Measurements from ENCODE around the gene TSPAN2. TPM values are rescaled to one million over a fixed set of nuclear protein-coding genes. Genes with fewer than 3 reads are reported as not detected.

Gene TSPAN2
- total and polyA plus RNA-seq, 2 donors (not counting 3 experiments of a cell fraction or from before 2014, with no cell fraction given) = 1.5 to 5.0 TPM

DNA sequence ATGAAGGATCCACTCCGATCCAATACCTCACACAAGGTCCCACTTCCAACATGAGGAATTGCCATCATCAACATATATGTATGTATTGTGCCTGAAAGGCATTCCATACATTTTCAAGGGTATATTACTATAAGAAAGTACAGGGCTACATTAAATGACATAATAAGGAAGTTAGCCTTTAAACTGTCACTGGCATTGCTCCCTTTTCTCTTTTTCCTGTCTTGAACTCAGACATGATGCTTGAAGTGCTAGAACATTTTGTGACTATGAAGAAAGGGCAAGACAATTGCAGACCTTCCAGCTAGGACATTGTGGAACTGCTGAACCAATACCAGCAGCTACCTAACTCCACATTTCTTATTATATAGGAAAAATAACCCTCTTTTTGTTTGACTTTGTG, 2.9 kb upstream of the TSPAN2 start:
- CTCF ChIA-PET = no interaction called here

More for the DNA sequence above, 2.9 kb upstream of the TSPAN2 start:
- intact Hi-C loops (cut with micrococcal nuclease) (no loop called here), dilution Hi-C loops (cut with MboI; ENCODE audit: extremely low pct_ligation_motif_present, low sequenced_read_pairs) (no loop called here)
- Histone ChIP-seq H3K36me3 (ENCODE audit: control insufficient read depth in 2 of 2, extremely low read depth in 1 of 2, insufficient read depth in 2 of 2, low read length in 2 of 2) (no peaks in the 10 kb centered on the region), H3K4me3 (replicated peaks in 1 of 3; ENCODE audit: insufficient read depth in 1 of 3, low read depth in 1 of 3, low read length in 3 of 3) (no peak overlapping the region), H3K27me3 (ENCODE audit: control insufficient read depth in 2 of 2, insufficient read depth in 2 of 2, low read length in 2 of 2) (peaks cover 7 to 19% of the 10 kb centered on the region in 2 experiments), H3K9me1 (replicated peaks; ENCODE audit: control insufficient read depth, extremely low read depth, insufficient read depth, low read length) (no peaks in the 10 kb centered on the region), H3K9me3 (replicated peaks; ENCODE audit: control insufficient read depth, insufficient read depth, low read length) (no peaks in the 10 kb centered on the region), H3K9ac (replicated peaks; ENCODE audit: extremely low read depth, insufficient read depth, low read length) (no peak overlapping the region), H4K20me1 (replicated peaks; ENCODE audit: control insufficient read depth, extremely low read depth, insufficient read depth, low read length) (no peaks in the 10 kb centered on the region), H3K4me2 (ENCODE audit: insufficient read depth, low read length) (no peak overlapping the region), H2AFZ (ENCODE audit: low read depth, low read length) (no peak overlapping the region), H3K79me2 (ENCODE audit: control insufficient read depth, insufficient read depth, low read length) (no peaks in the 10 kb centered on the region), H3K4me1 (ENCODE audit: control insufficient read depth, extremely low read depth, insufficient read depth, low read length) (peaks cover 4% of the 10 kb centered on the region), H3K27ac (ENCODE audit: insufficient read depth, low read depth, low read length) (no peak overlapping the region)
- FAIRE-seq (no peak), DNase-seq (ENCODE audit: low read depth, low spot score) (no peak)
- POLR2A ChIA-PET = no interaction called here
- TF ChIP-seq MAX (IDR thresholded peaks at IDR 0.05; ENCODE audit: insufficient read depth, insufficient read length) = no peak
- TF ChIP-seq POLR2A (IDR thresholded peaks at IDR 0.05; ENCODE audit: low read depth, low read length) = no peak
- TF ChIP-seq, protein P1, sequence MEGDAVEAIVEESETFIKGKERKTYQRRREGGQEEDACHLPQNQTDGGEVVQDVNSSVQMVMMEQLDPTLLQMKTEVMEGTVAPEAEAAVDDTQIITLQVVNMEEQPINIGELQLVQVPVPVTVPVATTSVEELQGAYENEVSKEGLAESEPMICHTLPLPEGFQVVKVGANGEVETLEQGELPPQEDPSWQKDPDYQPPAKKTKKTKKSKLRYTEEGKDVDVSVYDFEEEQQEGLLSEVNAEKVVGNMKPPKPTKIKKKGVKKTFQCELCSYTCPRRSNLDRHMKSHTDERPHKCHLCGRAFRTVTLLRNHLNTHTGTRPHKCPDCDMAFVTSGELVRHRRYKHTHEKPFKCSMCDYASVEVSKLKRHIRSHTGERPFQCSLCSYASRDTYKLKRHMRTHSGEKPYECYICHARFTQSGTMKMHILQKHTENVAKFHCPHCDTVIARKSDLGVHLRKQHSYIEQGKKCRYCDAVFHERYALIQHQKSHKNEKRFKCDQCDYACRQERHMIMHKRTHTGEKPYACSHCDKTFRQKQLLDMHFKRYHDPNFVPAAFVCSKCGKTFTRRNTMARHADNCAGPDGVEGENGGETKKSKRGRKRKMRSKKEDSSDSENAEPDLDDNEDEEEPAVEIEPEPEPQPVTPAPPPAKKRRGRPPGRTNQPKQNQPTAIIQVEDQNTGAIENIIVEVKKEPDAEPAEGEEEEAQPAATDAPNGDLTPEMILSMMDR (IDR thresholded peaks at IDR 0.05; ENCODE audit: extremely low read depth in 1 of 2, insufficient read depth in 1 of 2, low read depth in 1 of 2, low read length in 2 of 2) = no peak
- no peak for TF ChIP-seq FOS (IDR thresholded peaks at IDR 0.05; ENCODE audit: borderline replicate concordance, insufficient read depth, low read length)
- TF ChIP-seq POLR2AphosphoS5 (IDR thresholded peaks at IDR 0.05; ENCODE audit: insufficient read depth, low read depth, low read length) = no peak
- TF ChIP-seq MYC (IDR thresholded peaks at IDR 0.05; ENCODE audit: low read depth, low read length) = no peak
- TF ChIP-seq EZH2 (IDR thresholded peaks at IDR 0.05; ENCODE audit: borderline replicate concordance, low read depth, low read length, severe bottlenecking) = no peak
- no peak for TF ChIP-seq JUN (IDR thresholded peaks at IDR 0.05; ENCODE audit: borderline replicate concordance, insufficient read depth, insufficient read length, low read depth)
- TF ChIP-seq GATA2 (IDR thresholded peaks at IDR 0.05; ENCODE audit: insufficient read depth, insufficient read length, low read depth, low read length) = no peak
- no TSS peak for BruUV-seq (replicated peaks)

Data from endothelial cell of umbilical vein (primary cell).